Fibroblast of the conjunctiva (primary cell): ENCODE results near the gene HOXC13.

Experiments
- DNase-seq: peaks from one replicate; pipeline ENCODE4 v3.0.0-alpha.2; 2010; ENCODE audit warnings: low read depth

Gene HOXC13

GRCh38 chr12:53955036-53955775, 16.6 kb downstream of the HOXC13 start:
- DNase-seq: no peak

DNA sequence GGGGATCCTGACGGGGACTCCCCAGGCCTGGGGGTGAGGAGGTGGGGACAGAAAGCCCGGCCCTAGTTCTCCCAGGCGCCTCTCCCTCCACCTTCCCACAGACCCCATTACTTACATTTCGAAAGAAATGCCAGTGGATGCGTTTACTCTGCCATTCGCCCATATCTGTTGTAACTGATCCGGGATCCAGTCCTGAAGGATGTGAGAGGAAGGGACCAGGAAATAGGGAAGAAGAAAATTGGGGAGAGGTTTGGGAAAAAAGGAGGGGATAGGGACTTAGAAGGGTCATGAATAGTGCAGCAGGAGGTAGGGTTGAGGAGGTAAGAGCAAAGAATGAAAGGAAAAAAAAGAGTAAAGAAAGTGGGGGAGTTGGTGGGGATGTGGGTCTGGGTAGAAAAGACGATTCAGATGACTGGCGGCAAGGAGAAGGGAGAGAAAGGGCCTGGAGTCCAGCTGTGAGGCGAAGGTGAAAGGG, 17.2 kb downstream of the HOXC13 start:
- DNase-seq: no peak

DNA sequence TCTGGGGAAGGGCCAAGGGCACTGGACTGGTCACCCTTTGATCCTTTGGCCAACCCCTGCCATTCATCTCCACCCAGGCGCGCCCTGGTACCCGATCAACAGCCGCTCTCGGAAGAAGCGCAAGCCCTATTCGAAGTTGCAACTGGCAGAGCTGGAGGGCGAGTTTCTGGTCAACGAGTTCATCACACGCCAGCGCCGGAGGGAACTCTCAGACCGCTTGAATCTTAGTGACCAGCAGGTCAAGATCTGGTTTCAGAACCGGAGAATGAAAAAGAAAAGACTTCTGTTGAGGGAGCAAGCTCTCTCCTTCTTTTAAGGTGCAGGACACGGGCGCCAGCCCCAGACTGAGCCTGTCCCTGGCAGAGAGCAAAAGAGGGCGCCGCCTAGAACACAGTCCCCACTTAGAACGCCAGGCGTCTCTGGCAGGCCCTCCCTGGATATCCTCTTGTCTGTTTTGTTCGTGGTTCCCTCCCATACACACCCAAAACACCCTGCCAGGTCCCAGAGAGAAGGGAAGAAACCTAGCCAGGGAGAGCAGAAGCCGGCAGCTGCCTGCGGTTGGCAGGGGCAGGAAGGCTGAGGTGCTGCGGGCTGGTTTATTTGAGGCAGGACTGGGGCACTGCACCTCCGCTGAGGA, 17.7 kb downstream of the HOXC13 start:
- no peak for DNase-seq

- no peak for DNase-seq
Measured at GRCh38 chr12:53956914-53957536, 18.4 kb downstream of the HOXC13 start.

DNA sequence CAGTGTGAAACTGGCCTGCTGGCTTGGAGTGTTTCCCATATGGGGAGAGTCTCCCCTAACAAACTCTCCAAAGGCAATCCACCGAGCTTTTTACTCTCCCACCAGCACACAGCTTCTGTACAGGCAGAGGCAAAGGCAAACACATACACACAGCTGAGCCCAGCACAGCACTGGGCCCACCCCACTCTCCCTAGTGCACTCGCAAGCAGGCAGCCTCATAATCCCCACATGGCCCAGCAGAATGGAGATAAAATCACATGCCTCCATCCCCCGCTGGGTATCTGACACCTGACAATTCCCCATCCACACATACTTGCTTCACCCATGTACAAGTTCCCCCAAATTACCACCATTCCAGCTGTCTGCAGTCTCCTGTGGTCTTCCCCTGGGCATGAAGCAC, 19.5 kb downstream of the HOXC13 start:
- no peak for DNase-seq

DNA sequence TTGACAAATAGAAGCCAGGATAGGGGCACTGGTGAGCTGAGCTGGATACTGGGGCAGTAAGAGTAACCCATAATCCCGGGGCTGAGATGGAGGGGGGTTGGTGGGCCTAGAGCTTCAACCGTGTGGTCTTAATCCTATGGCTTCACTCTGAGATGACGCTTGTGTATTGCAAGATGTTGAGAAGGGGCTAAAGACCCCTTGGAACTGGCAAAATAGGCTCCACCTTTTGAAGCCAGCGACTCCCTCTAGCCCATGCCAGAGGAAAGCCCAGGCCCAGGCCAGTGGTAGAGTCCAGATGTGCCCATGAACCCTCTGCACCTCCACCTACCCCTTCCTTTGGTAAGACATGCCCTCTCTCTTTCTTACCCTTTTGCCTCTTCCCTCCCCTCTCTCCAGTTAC, 20.7 kb downstream of the HOXC13 start:
- DNase-seq: no peak

- no peak for DNase-seq
Measured at GRCh38 chr12:53960187-53961024, 21.8 kb downstream of the HOXC13 start.

- no peak for DNase-seq
Measured at GRCh38 chr12:53961025-53961761, 22.6 kb downstream of the HOXC13 start.

- no peak for DNase-seq
Measured at GRCh38 chr12:53963005-53963404, 24.4 kb downstream of the HOXC13 start.

- no peak for DNase-seq
Measured at GRCh38 chr12:53963434-53964314, 25.0 kb downstream of the HOXC13 start.

DNA sequence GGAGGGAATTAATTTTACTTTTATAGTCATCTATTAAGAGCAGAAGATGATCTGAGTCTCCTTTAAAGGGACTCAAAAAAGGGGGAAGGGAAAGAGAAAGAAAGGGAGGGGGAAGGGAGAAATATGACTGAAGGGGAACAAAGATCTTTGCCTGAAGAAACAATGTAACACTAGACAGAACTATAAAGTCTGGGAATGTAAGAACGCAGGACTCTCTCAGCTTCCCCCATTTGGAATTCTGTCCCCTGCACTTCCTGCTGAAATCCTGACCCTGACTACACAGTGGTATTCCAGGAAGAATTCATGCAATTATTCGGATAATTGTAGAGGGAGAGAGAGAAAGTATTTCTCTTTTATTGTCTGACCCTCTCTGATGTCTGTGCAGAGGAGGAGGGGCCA, 25.7 kb downstream of the HOXC13 start:
- no peak for DNase-seq

GRCh38 chr12:53965281-53966084, 26.9 kb downstream of the HOXC13 start:
- DNase-seq: no peak

DNA sequence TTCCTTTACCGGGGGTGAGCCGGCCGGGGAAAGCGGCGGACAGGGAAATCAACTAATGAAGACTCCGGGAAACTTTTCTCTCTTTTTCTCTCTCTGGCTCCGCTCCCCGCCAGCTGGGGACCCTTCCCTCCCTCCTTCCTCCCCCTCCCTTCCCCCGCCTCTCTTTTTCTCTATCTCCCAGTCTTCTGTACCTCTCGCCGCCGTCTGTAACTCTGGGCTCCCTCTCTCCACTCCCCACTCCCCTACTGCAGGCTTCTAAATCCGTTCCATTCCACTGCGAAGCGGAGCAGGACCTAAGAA, 27.4 kb downstream of the HOXC13 start:
- DNase-seq: no peak

DNA sequence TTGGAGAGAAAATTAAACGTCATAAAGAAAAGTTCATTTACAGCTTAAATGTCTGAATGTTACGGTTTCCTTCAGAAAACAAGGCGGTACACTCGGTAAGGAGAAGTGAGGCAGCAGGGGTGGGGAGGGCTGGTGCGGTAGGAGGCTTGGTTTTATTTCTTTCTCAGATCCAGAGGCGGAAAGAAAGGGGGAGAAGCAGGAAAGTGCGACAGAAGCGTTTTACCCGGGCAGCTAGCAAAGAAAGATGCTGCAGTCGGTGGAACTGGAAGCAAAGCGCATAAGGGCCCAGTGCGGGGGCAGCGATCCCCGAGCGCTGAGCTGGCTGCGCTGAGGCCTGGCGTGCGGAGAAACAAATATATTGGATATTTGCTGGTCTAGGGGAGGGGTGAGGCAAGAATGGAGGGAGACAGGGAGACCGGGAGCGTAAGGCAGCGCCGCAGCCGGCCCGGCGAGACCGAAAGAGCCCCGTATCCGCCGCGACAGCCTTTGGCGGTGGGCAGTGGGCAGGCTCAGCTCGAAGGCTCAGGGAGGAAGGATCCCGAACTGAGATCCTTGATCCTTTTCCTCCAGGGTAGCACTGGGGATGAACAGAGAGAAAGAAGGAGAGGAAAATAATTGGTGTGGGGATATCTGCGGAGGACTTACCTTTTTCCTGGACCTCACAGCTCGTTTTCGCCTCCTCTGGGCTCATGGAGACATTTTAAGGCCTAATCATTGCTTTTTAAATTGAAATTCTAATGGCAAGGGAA, 27.9 kb downstream of the HOXC13 start:
- no peak for DNase-seq

GRCh38 chr12:53967421-53967925, 28.8 kb downstream of the HOXC13 start:
- DNase-seq: no peak

DNA sequence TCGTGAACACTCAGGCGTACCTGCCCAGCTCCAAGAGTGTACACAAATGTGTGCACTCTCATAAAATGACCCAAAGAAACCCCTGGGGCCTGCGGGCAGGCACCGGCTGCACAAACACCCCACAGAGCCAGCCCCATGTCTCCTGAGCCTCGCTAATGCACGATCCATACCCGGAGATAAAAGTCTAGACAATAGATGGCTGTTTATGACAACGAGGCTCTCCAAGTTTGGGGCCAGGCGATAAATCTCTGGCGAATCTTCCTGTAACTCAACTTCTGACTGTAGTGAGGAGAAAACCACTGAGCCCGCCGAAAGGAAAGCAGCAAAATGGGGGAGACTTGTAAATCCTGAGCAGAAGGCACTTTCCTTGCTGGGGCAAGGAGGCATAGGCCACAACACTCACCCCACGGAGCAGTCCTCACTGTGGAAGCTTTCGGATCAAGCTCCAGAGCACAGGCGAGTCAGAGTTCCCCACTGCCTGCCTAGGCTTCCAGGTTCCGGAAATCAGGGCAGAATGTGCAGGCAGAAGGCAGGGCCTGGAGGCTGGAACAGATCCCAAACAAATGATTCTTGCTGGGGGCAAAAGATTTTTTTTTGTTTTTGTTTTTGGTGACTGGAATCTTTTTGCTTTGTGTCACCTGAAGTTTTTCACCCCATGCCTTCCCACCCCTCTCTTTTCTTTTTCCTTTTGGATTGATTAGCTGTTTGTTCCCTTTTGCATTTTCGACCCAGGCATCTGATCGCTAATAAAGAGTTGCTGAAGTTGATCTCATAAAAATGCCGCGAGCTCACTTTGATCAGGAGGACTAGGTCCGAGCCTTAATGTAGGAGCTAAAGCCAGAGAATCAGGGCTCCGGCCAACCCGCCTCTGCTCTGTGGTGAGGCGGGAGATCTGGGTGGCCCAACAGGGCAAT, 29.8 kb downstream of the HOXC13 start:
- no peak for DNase-seq

- DNase-seq: no peak
Measured at GRCh38 chr12:53969588-53970259, 31.1 kb downstream of the HOXC13 start.
